Upper lobe of left lung (tissue), 4 donors: ENCODE results near the gene NLRP1.

Experiments used
- CTCF ChIP-seq, 6 experiments: fragments of 450-650 bp in 4 of 6; fragments of 200-600 bp in 2 of 6; sonication (generic) in 2 of 6; IDR thresholded peaks; one replicate each; pipeline ENCODE4 v1.5.1; 2016 to 2019; ENCODE audit warnings: antibody characterized with exemption in 6 of 6
- POLR2AphosphoS5 ChIP-seq, 2 donors: sonication (generic); formaldehyde crosslinking; IDR thresholded peaks; one replicate each; pipeline ENCODE4 v1.5.1; 2017; ENCODE audit warnings: antibody characterized with exemption in 2 of 2

GRCh38 chr17:5514976-5515375 is 69.3 kb downstream of the NLRP1 start:
- TF ChIP-seq CTCF (IDR thresholded peaks at IDR 0.05) (no peak), POLR2AphosphoS5 (IDR thresholded peaks at IDR 0.05) (no peak)
